Fibroblast of skin of back (primary cell): Measurements from ENCODE around the gene CLEC18C.
"Not testable (repeated sequence)": the region's sequence is repeated elsewhere in the genome, so short reads cannot be mapped to it uniquely, and the experiment has no call there.

Experiments
- DNase-seq: peaks from one replicate; pipeline ENCODE4 v3.0.0-alpha.2; 2013

Gene CLEC18C

GRCh38 chr16:70159355-70160348 is 13.9 kb upstream of the CLEC18C start:
- DNase-seq: no peak

GRCh38 chr16:70160388-70160787 is 13.2 kb upstream of the CLEC18C start:
- DNase-seq: no peak

GRCh38 chr16:70160821-70161220 is 12.8 kb upstream of the CLEC18C start:
- DNase-seq: no peak

- no peak for DNase-seq
These were observed 12.2 kb upstream of the CLEC18C start for GRCh38 chr16:70161350-70161749.

GRCh38 chr16:70162041-70162451 is 11.5 kb upstream of the CLEC18C start:
- peak; percentile 74 for DNase-seq

- DNase-seq: no peak
These were observed 10.0 kb upstream of the CLEC18C start for GRCh38 chr16:70163596-70163995.

GRCh38 chr16:70166688-70167087 is 6.9 kb upstream of the CLEC18C start:
- not testable (repeated sequence) for DNase-seq

- DNase-seq: not testable (repeated sequence)
These were observed 329 bp downstream of the CLEC18C start for GRCh38 chr16:70173916-70174315.

- not testable (repeated sequence) for DNase-seq
These were observed 873 bp downstream of the CLEC18C start for GRCh38 chr16:70174387-70174932.

- not testable (repeated sequence) for DNase-seq
These were observed 14.4 kb downstream of the CLEC18C start for GRCh38 chr16:70187858-70188607.

GRCh38 chr16:70188608-70188915 is 15.0 kb downstream of the CLEC18C start:
- DNase-seq: not testable (repeated sequence)

- DNase-seq: not testable (repeated sequence)
These were observed 17.0 kb downstream of the CLEC18C start for GRCh38 chr16:70190574-70190973.

- DNase-seq: not testable (repeated sequence)
These were observed 23.2 kb downstream of the CLEC18C start for GRCh38 chr16:70196683-70197300.

GRCh38 chr16:70197611-70198010 is 24.0 kb downstream of the CLEC18C start:
- not testable (repeated sequence) for DNase-seq

- not testable (repeated sequence) for DNase-seq
These were observed 24.6 kb downstream of the CLEC18C start for GRCh38 chr16:70198230-70198629.

- DNase-seq: peak; percentile 4
These were observed 25.1 kb downstream of the CLEC18C start for GRCh38 chr16:70198666-70199065.

- DNase-seq: not testable (repeated sequence)
These were observed 25.6 kb downstream of the CLEC18C start for GRCh38 chr16:70199170-70199569.

GRCh38 chr16:70200063-70200462 is 26.5 kb downstream of the CLEC18C start:
- not testable (repeated sequence) for DNase-seq

GRCh38 chr16:70203508-70203907 is 29.9 kb downstream of the CLEC18C start:
- DNase-seq: not testable (repeated sequence)

GRCh38 chr16:70204010-70204409 is 30.4 kb downstream of the CLEC18C start:
- not testable (repeated sequence) for DNase-seq

- DNase-seq: not testable (repeated sequence)
These were observed 31.2 kb downstream of the CLEC18C start for GRCh38 chr16:70204668-70205405.

- not testable (repeated sequence) for DNase-seq
These were observed 32.8 kb downstream of the CLEC18C start for GRCh38 chr16:70206382-70206781.
